T-helper 1 cell (primary cell): ENCODE data around the gene CLEC16A.
"Not testable (repeated sequence)": the region's sequence is repeated elsewhere in the genome, so short reads cannot be mapped to it uniquely, and the experiment has no call there.

Source experiments
- DNase-seq, 5 donors: peaks; one replicate each; pipeline ENCODE4 v3.0.0-alpha.2; 2012 to 2020

Gene CLEC16A

GRCh38 chr16:11103301-11103700 lies 158.9 kb downstream of the CLEC16A start:
- DNase-seq: not testable (repeated sequence)

- DNase-seq: no peak
Observed at GRCh38 chr16:11104168-11105037, 160.0 kb downstream of the CLEC16A start.

- DNase-seq: peak in 1 of 5 donors; percentile 92
Observed at GRCh38 chr16:11105038-11105903, 160.9 kb downstream of the CLEC16A start.

- DNase-seq: no peak
Observed at GRCh38 chr16:11106726-11107125, 162.4 kb downstream of the CLEC16A start.

- no peak for DNase-seq
Observed at GRCh38 chr16:11107780-11108465, 163.6 kb downstream of the CLEC16A start.

GRCh38 chr16:11108466-11108805 lies 164.1 kb downstream of the CLEC16A start:
- no peak for DNase-seq

- no peak for DNase-seq
Observed at GRCh38 chr16:11109566-11109965, 165.2 kb downstream of the CLEC16A start.

- no peak for DNase-seq
Observed at GRCh38 chr16:11111150-11111549, 166.8 kb downstream of the CLEC16A start.

- DNase-seq: no peak
Observed at GRCh38 chr16:11111856-11112634, 167.7 kb downstream of the CLEC16A start.

- DNase-seq: no peak
Observed at GRCh38 chr16:11112723-11113348, 168.5 kb downstream of the CLEC16A start.

GRCh38 chr16:11114366-11115164 lies 170.2 kb downstream of the CLEC16A start:
- peak in 1 of 5 donors; percentile 75 for DNase-seq

- DNase-seq: no peak
Observed at GRCh38 chr16:11117576-11118211, 173.3 kb downstream of the CLEC16A start.

- DNase-seq: no peak
Observed at GRCh38 chr16:11118479-11118878, 174.1 kb downstream of the CLEC16A start.

- no peak for DNase-seq
Observed at GRCh38 chr16:11121083-11121608, 176.8 kb downstream of the CLEC16A start.

- no peak for DNase-seq
Observed at GRCh38 chr16:11121914-11122692, 177.7 kb downstream of the CLEC16A start.

GRCh38 chr16:11123666-11124065 lies 179.3 kb downstream of the CLEC16A start:
- no peak for DNase-seq

- no peak for DNase-seq
Observed at GRCh38 chr16:11125936-11126335, 181.6 kb downstream of the CLEC16A start.

- DNase-seq: no peak
Observed at GRCh38 chr16:11126399-11127054, 182.2 kb downstream of the CLEC16A start.
